Hepatocyte (in vitro differentiated cells): ENCODE data around the gene CEP131. TPM values are rescaled to one million over a fixed set of nuclear protein-coding genes. Genes with fewer than 3 reads are reported as not detected.

ENCODE experiments used
- DNase-seq: peaks from one replicate; pipeline ENCODE4 v3.0.0-alpha.2; 2016; ENCODE audit warnings: low spot score
- H2AFZ ChIP-seq: fragments of 200-600 bp; sonication (generic); 2 replicates; pipeline ENCODE4 v1.6.0; 2016; ENCODE audit warnings: antibody characterized with exemption, mild to moderate bottlenecking
- H3K27ac ChIP-seq: fragments of 200-600 bp; sonication (generic); 2 replicates; pipeline ENCODE4 v1.5.1; 2016; ENCODE audit warnings: mild to moderate bottlenecking
- H3K27me3 ChIP-seq: fragments of 200-600 bp; sonication (generic); 2 replicates; pipeline ENCODE4 v1.6.1; 2016
- H3K36me3 ChIP-seq: fragments of 200-600 bp; sonication (generic); replicated peaks from 2 replicates; pipeline ENCODE4 v1.5.1; 2016; ENCODE audit warnings: low read depth; ENCODE audit not compliant: insufficient read depth
- H3K4me1 ChIP-seq: fragments of 200-600 bp; sonication (generic); 2 replicates; pipeline ENCODE4 v1.5.1; 2016; ENCODE audit warnings: mild to moderate bottlenecking, moderate library complexity; ENCODE audit not compliant: insufficient read depth
- H3K4me2 ChIP-seq: fragments of 200-600 bp; sonication (generic); 2 replicates; pipeline ENCODE4 v1.6.0; 2016
- H3K4me3 ChIP-seq: fragments of 200-600 bp; sonication (generic); 2 replicates; pipeline ENCODE4 v1.5.1; 2016; ENCODE audit warnings: mild to moderate bottlenecking
- H3K79me2 ChIP-seq: fragments of 200-600 bp; sonication (generic); 2 replicates; pipeline ENCODE4 v1.6.0; 2017; ENCODE audit warnings: mild to moderate bottlenecking
- H3K9me2 ChIP-seq: fragments of 200-600 bp; sonication (generic); replicated peaks from 2 replicates; pipeline ENCODE4 v1.6.0; 2017; ENCODE audit warnings: mild to moderate bottlenecking; ENCODE audit not compliant: insufficient read depth
- H3K9me3 ChIP-seq: fragments of 200-600 bp; sonication (generic); 2 replicates; pipeline ENCODE4 v1.5.1; 2016; ENCODE audit warnings: low read depth, mild to moderate bottlenecking
- H4K20me1 ChIP-seq: fragments of 200-600 bp; sonication (generic); 2 replicates; pipeline ENCODE4 v1.6.0; 2016; ENCODE audit warnings: mild to moderate bottlenecking; ENCODE audit not compliant: insufficient read depth, poor library complexity, severe bottlenecking
- CTCF ChIP-seq: fragments of 200-600 bp; sonication (generic); IDR thresholded peaks from 2 replicates; pipeline ENCODE4 v1.5.1; 2016; ENCODE audit warnings: antibody characterized with exemption, mild to moderate bottlenecking; ENCODE audit not compliant: poor library complexity
- EZH2 ChIP-seq: fragments of 200-600 bp; sonication (generic); IDR thresholded peaks from 2 replicates; pipeline ENCODE4 v1.6.1; 2016; ENCODE audit warnings: antibody characterized with exemption, mild to moderate bottlenecking, borderline replicate concordance
- EZH2phosphoT487 ChIP-seq: fragments of 200-600 bp; sonication (generic); IDR thresholded peaks from one replicate; pipeline ENCODE4 v1.6.1; 2018; ENCODE audit warnings: antibody characterized with exemption, mild to moderate bottlenecking, low read depth, moderate library complexity; ENCODE audit not compliant: unreplicated experiment, severe bottlenecking
- WGBS: methylation state at CpG from one replicate; pipeline ENCODE4 v1.1.6; 2016; ENCODE audit warnings: low lambda C conversion rate; ENCODE audit errors: missing lambda C conversion rate; 5-methylcytosine and 5-hydroxymethylcytosine counted together
- polyA plus RNA-seq: library from polyadenylated mRNA; unstranded; fragments of >200 nt; fragmentation: Nextera tagmentation; extraction: Ambion mirVana; gene quantifications from 2 replicates; pipeline ENCODE4 v1.2.1, GENCODE V29; 2016
- total RNA-seq: library from RNA; depleted of rRNA; stranded (reverse); fragments of >200 nt; gene quantifications from 2 replicates; pipeline ENCODE4 v1.2.3, GENCODE V29; 2014

The CEP131 gene
- total and polyA plus RNA-seq, 2 experiments from 2014 or later = 7.3 to 10.1 TPM

GRCh38 chr17:81188491-81188840, 34.3 kb downstream of the CEP131 start:
- no peak for TF ChIP-seq EZH2
- no peak for TF ChIP-seq EZH2phosphoT487
- no peak for TF ChIP-seq CTCF
- DNase-seq = no peak
- Histone ChIP-seq H3K9me3 (no peaks in the 10 kb centered on the region), H3K4me2 (no peak overlapping the region), H3K79me2 (no peaks in the 10 kb centered on the region), H3K4me1 (no peaks in the 10 kb centered on the region), H3K36me3 (no peaks in the 10 kb centered on the region), H2AFZ (no peak overlapping the region), H3K27me3 (no peaks in the 10 kb centered on the region), H3K9me2 (no peaks in the 10 kb centered on the region), H3K27ac (no peak overlapping the region), H3K4me3 (no peak overlapping the region), H4K20me1 (no peaks in the 10 kb centered on the region)
- 97% methylated on average over 12 of the region's 12 CpGs for WGBS

GRCh38 chr17:81187586-81188490, 34.9 kb downstream of the CEP131 start:
- Histone ChIP-seq H3K9me2 (no peaks in the 10 kb centered on the region), H3K79me2 (no peaks in the 10 kb centered on the region), H3K4me3 (no peak overlapping the region), H3K27ac (no peak overlapping the region), H3K9me3 (no peaks in the 10 kb centered on the region), H3K4me1 (no peaks in the 10 kb centered on the region), H3K4me2 (no peak overlapping the region), H3K27me3 (no peaks in the 10 kb centered on the region), H4K20me1 (no peaks in the 10 kb centered on the region), H2AFZ (no peak overlapping the region), H3K36me3 (no peaks in the 10 kb centered on the region)
- DNase-seq = no peak
- 95% methylated on average over 26 of the region's 26 CpGs for WGBS
- TF ChIP-seq EZH2 (no peak), CTCF (no peak), EZH2phosphoT487 (no peak)

- Histone ChIP-seq H3K4me2 (no peak overlapping the region), H3K27me3 (no peaks in the 10 kb centered on the region), H3K27ac (no peak overlapping the region), H3K4me3 (no peak overlapping the region), H3K36me3 (no peaks in the 10 kb centered on the region), H3K9me3 (no peaks in the 10 kb centered on the region), H3K79me2 (no peaks in the 10 kb centered on the region), H2AFZ (no peak overlapping the region), H3K9me2 (no peaks in the 10 kb centered on the region), H3K4me1 (no peaks in the 10 kb centered on the region), H4K20me1 (no peaks in the 10 kb centered on the region)
- WGBS = 99% methylated on average over 11 of the region's 11 CpGs
- TF ChIP-seq EZH2 (no peak), CTCF (no peak), EZH2phosphoT487 (no peak)
- no peak for DNase-seq
Observed at GRCh38 chr17:81187120-81187519, 35.6 kb downstream of the CEP131 start.
